ENCODE measurements around the gene KRT78.
"Not testable (repeated sequence)": the region's sequence is repeated elsewhere in the genome, so short reads cannot be mapped to it uniquely, and the experiment has no call there.

Gene KRT78

GRCh38 chr12:52860102-52860823 lies 11.5 kb upstream of the KRT78 start:
- no peak overlapping the region for H3K4me3 Mint-ChIP-seq
- ATAC-seq (ENCODE audit: low read depth): no peak
- no peaks in the 10 kb centered on the region for H3K4me1 Mint-ChIP-seq
- H3K36me3 Mint-ChIP-seq: peaks cover 1% of the 10 kb centered on the region
- peaks cover 10% of the 10 kb centered on the region for H3K27me3 Mint-ChIP-seq
- no peak overlapping the region for H3K27ac Mint-ChIP-seq
- no peak for DNase-seq (ENCODE audit: low spot score in 2 of 2)
- H3K9me3 Mint-ChIP-seq: no peaks in the 10 kb centered on the region

GRCh38 chr12:52857500-52857899 lies 8.7 kb upstream of the KRT78 start:
- no peak for DNase-seq (ENCODE audit: low spot score in 2 of 2)
- peaks cover 1% of the 10 kb centered on the region for H3K9me3 Mint-ChIP-seq
- peaks cover 18% of the 10 kb centered on the region for H3K27me3 Mint-ChIP-seq
- H3K27ac Mint-ChIP-seq: no peak overlapping the region
- H3K4me3 Mint-ChIP-seq: no peak overlapping the region
- ATAC-seq (ENCODE audit: low read depth): no peak
- H3K36me3 Mint-ChIP-seq: peaks cover 1% of the 10 kb centered on the region
- no peaks in the 10 kb centered on the region for H3K4me1 Mint-ChIP-seq

- Mint-ChIP-seq H3K27me3 (peaks cover 22% of the 10 kb centered on the region), H3K4me3 (no peak overlapping the region), H3K4me1 (no peaks in the 10 kb centered on the region), H3K27ac (no peak overlapping the region), H3K9me3 (peaks cover 1% of the 10 kb centered on the region), H3K36me3 (peaks cover 1% of the 10 kb centered on the region)
- ATAC-seq (ENCODE audit: low read depth) (no peak), DNase-seq (ENCODE audit: low spot score in 2 of 2) (no peak)
These were observed 8.0 kb upstream of the KRT78 start for GRCh38 chr12:52856787-52857186.

- peaks cover 22% of the 10 kb centered on the region for H3K27me3 Mint-ChIP-seq
- not testable (repeated sequence) for ATAC-seq (ENCODE audit: low read depth); DNase-seq (ENCODE audit: low spot score in 2 of 2); H3K36me3 Mint-ChIP-seq; H3K4me3 Mint-ChIP-seq; H3K4me1 Mint-ChIP-seq; H3K27ac Mint-ChIP-seq; H3K9me3 Mint-ChIP-seq
These were observed 7.3 kb upstream of the KRT78 start for GRCh38 chr12:52856077-52856476.

GRCh38 chr12:52851787-52852186 lies 3.0 kb upstream of the KRT78 start:
- H3K4me3 Mint-ChIP-seq: no peak overlapping the region
- peaks cover 1% of the 10 kb centered on the region for H3K9me3 Mint-ChIP-seq
- peaks cover 30% of the 10 kb centered on the region for H3K27me3 Mint-ChIP-seq
- ATAC-seq (ENCODE audit: low read depth): no peak
- H3K36me3 Mint-ChIP-seq: peaks cover 1% of the 10 kb centered on the region
- no peak for DNase-seq (ENCODE audit: low spot score in 2 of 2)
- no peak overlapping the region for H3K27ac Mint-ChIP-seq
- H3K4me1 Mint-ChIP-seq: peaks cover 4% of the 10 kb centered on the region

- ATAC-seq (ENCODE audit: low read depth) (no peak), DNase-seq (ENCODE audit: low spot score in 2 of 2) (no peak)
- H3K36me3 Mint-ChIP-seq: peaks cover under 1% of the 10 kb centered on the region
- no peak overlapping the region for H3K27ac Mint-ChIP-seq
- peaks cover 4% of the 10 kb centered on the region for H3K4me1 Mint-ChIP-seq
- peaks cover 1% of the 10 kb centered on the region for H3K9me3 Mint-ChIP-seq
- H3K4me3 Mint-ChIP-seq: no peak overlapping the region
- H3K27me3 Mint-ChIP-seq: peaks cover 32% of the 10 kb centered on the region
These were observed 1.9 kb upstream of the KRT78 start for GRCh38 chr12:52850681-52851080.

GRCh38 chr12:52849511-52849910 lies 717 bp upstream of the KRT78 start:
- ATAC-seq (ENCODE audit: low read depth) (no peak), DNase-seq (ENCODE audit: low spot score in 2 of 2) (no peak)
- Mint-ChIP-seq H3K4me1 (peaks cover 4% of the 10 kb centered on the region), H3K4me3 (no peak overlapping the region), H3K27ac (no peak overlapping the region), H3K36me3 (no peaks in the 10 kb centered on the region), H3K9me3 (no peaks in the 10 kb centered on the region), H3K27me3 (peaks cover 33% of the 10 kb centered on the region)

- peaks cover 2% of the 10 kb centered on the region for H3K9me3 Mint-ChIP-seq
- ATAC-seq (ENCODE audit: low read depth) (no peak), DNase-seq (ENCODE audit: low spot score in 2 of 2) (no peak)
- H3K4me3 Mint-ChIP-seq: no peak overlapping the region
- H3K4me1 Mint-ChIP-seq: peaks cover 4% of the 10 kb centered on the region
- H3K36me3 Mint-ChIP-seq: no peaks in the 10 kb centered on the region
- peaks cover 29% of the 10 kb centered on the region for H3K27me3 Mint-ChIP-seq
- no peak overlapping the region for H3K27ac Mint-ChIP-seq
These were observed 1.3 kb downstream of the KRT78 start for GRCh38 chr12:52847335-52848102.

GRCh38 chr12:52846356-52846970 lies 2.3 kb downstream of the KRT78 start:
- no peak for DNase-seq (ENCODE audit: low spot score in 2 of 2)
- H3K36me3 Mint-ChIP-seq: no peaks in the 10 kb centered on the region
- peaks cover 4% of the 10 kb centered on the region for H3K4me1 Mint-ChIP-seq
- H3K27ac Mint-ChIP-seq: no peak overlapping the region
- H3K4me3 Mint-ChIP-seq: no peak overlapping the region
- H3K9me3 Mint-ChIP-seq: peaks cover 2% of the 10 kb centered on the region
- ATAC-seq (ENCODE audit: low read depth): no peak
- peaks cover 27% of the 10 kb centered on the region for H3K27me3 Mint-ChIP-seq

- no peak for ATAC-seq (ENCODE audit: low read depth)
- Mint-ChIP-seq H3K4me1 (peaks cover 4% of the 10 kb centered on the region), H3K27me3 (peaks cover 27% of the 10 kb centered on the region), H3K9me3 (peaks cover 2% of the 10 kb centered on the region), H3K27ac (no peak overlapping the region), H3K4me3 (no peak overlapping the region), H3K36me3 (no peaks in the 10 kb centered on the region)
- no peak for DNase-seq (ENCODE audit: low spot score in 2 of 2)
These were observed 2.8 kb downstream of the KRT78 start for GRCh38 chr12:52845946-52846345.

GRCh38 chr12:52844386-52844785 lies 4.4 kb downstream of the KRT78 start:
- Mint-ChIP-seq H3K27me3 (peaks cover 31% of the 10 kb centered on the region), H3K9me3 (peaks cover 2% of the 10 kb centered on the region), H3K27ac (no peak overlapping the region), H3K36me3 (no peaks in the 10 kb centered on the region), H3K4me1 (no peaks in the 10 kb centered on the region), H3K4me3 (no peak overlapping the region)
- ATAC-seq (ENCODE audit: low read depth) (no peak), DNase-seq (ENCODE audit: low spot score in 2 of 2) (no peak)

- no peak for DNase-seq (ENCODE audit: low spot score in 2 of 2)
- H3K9me3 Mint-ChIP-seq: peaks cover 2% of the 10 kb centered on the region
- H3K36me3 Mint-ChIP-seq: no peaks in the 10 kb centered on the region
- H3K27me3 Mint-ChIP-seq: peaks cover 26% of the 10 kb centered on the region
- ATAC-seq (ENCODE audit: low read depth): no peak
- no peak overlapping the region for H3K4me3 Mint-ChIP-seq
- no peaks in the 10 kb centered on the region for H3K4me1 Mint-ChIP-seq
- peak overlapping the region; percentile 54 for H3K27ac Mint-ChIP-seq
These were observed 9.2 kb downstream of the KRT78 start for GRCh38 chr12:52839436-52840105.

GRCh38 chr12:52838609-52839435 lies 10.0 kb downstream of the KRT78 start:
- DNase-seq (ENCODE audit: low spot score in 2 of 2): no peak
- ATAC-seq (ENCODE audit: low read depth): no peak
- Mint-ChIP-seq H3K4me1 (no peaks in the 10 kb centered on the region), H3K27me3 (peaks cover 26% of the 10 kb centered on the region), H3K9me3 (peaks cover 2% of the 10 kb centered on the region), H3K4me3 (no peak overlapping the region), H3K36me3 (no peaks in the 10 kb centered on the region), H3K27ac (no peak overlapping the region)

All from memory B cell (primary cell).